ENCODE results near the gene DHRS3. TPM values are rescaled to one million over a fixed set of nuclear protein-coding genes. Genes with fewer than 3 reads are reported as not detected.

Gene DHRS3
- total and polyA plus RNA-seq, 2 of the 13 experiments (the other 11 are each of a cell fraction or from before 2014, with no cell fraction given) = 48.5 to 90.5 TPM

DNA sequence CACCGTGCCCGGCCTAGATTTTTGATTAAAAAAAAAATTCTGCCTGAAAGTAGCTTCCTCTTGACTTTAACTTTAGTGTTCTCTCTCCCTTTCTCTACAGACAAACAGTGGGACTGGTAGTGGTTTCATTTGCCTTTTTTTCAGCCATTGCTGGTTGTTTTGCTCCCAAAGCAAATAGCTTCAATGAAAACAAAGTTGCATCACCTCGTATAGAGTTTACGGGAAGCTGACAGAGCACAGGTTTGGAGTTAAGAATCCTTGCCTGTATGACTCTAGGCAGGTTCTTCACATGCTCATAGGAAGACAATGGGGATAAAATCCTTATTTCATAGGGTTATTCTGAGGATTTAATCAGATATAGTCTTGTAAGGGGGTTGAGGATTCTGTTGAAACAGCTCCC, 47.5 kb upstream of the DHRS3 start:
- no peak overlapping the region for H3K27ac ChIP-seq (ENCODE audit: extremely low read length, insufficient read depth, low read length)
- H3K79me2 ChIP-seq (ENCODE audit: insufficient read depth, low read length) = no peaks in the 10 kb centered on the region
- no peak for ATAC-seq
- ChIA-PET CTCF (ENCODE audit: low intra/inter-chr PET ratio, low total read pairs) (no interaction called here), POLR2A (no interaction called here)
- in situ Hi-C loops (cut with HindIII; ENCODE audit: extremely low pct_ligation_motif_present, low pct_unique_long_range_greater_than_20kb) (loop anchor here (25.0 kb wide), 1 partner anchor 553 kb away; no protein-coding TSS in a partner anchor), intact Hi-C loops (cut with micrococcal nuclease; ENCODE audit: unreplicated experiment) (no loop called here)
- H3K4me2 ChIP-seq (ENCODE audit: low read depth, low read length) = no peak overlapping the region
- peaks cover 2 to 5% of the 10 kb centered on the region in 2 experiments; a peak in 3 of 5 replicates for H3K27me3 ChIP-seq (ENCODE audit: control insufficient read depth in 1 of 2, insufficient read depth in 2 of 2, low read length in 2 of 2)
- no peak overlapping the region for H2AFZ ChIP-seq (ENCODE audit: low read length)
- H3K36me3 ChIP-seq (replicated peaks in 1 of 2; ENCODE audit: control insufficient read depth in 1 of 2, insufficient read depth in 2 of 2, low read length in 2 of 2) = no peaks in the 10 kb centered on the region
- WGBS (ENCODE audit: low lambda C conversion rate) = 32% methylated on average over 4 of the region's 4 CpGs
- peaks cover 10% of the 10 kb centered on the region; the same call in 1 of the 2 replicates for H3K9me3 ChIP-seq (ENCODE audit: low read length)
- no peaks in the 10 kb centered on the region for H4K20me1 ChIP-seq (ENCODE audit: insufficient read depth, low read length)
- FAIRE-seq = no peak
- H3K4me1 ChIP-seq (ENCODE audit: insufficient read depth, low read length) = no peaks in the 10 kb centered on the region
- H3K4me3 ChIP-seq (replicated peaks in 1 of 3; ENCODE audit: insufficient read depth in 1 of 3, low read depth in 2 of 3, low read length in 3 of 3) = no peak overlapping the region
- no TSS peak for BruUV-seq (replicated peaks)
- no peak overlapping the region for H3K9ac ChIP-seq (ENCODE audit: insufficient read depth, low read depth, low read length)
- no peak for DNase-seq (ENCODE audit: low spot score)
- TF ChIP-seq HHEX (CRISPR knock-in tag; IDR thresholded peaks at IDR 0.05) (no peak), SPEN (CRISPR knock-in tag; IDR thresholded peaks at IDR 0.05; ENCODE audit: low read depth) (no peak), GPBP1L1 (CRISPR knock-in tag; IDR thresholded peaks at IDR 0.05) (no peak), CEBPG (CRISPR knock-in tag; IDR thresholded peaks at IDR 0.05) (0 out of 2 replicates have a peak, but pooled peaks have one; percentile 7), SYNCRIP (IDR thresholded peaks at IDR 0.05; ENCODE audit: insufficient read depth, low read depth, low read length) (no peak), ZNF253 (CRISPR knock-in tag; IDR thresholded peaks at IDR 0.05; ENCODE audit: borderline replicate concordance) (no peak), ZNF30 (CRISPR knock-in tag; IDR thresholded peaks at IDR 0.05) (no peak), POLR2AphosphoS2 (IDR thresholded peaks at IDR 0.05; ENCODE audit: low read depth, low read length) (no peak), CEBPB (IDR thresholded peaks at IDR 0.05; ENCODE audit: borderline replicate concordance, low read depth, low read length) (peak; percentile 49), ARNT2 (CRISPR knock-in tag; IDR thresholded peaks at IDR 0.05; ENCODE audit: low read depth) (no peak), SAP130 (CRISPR knock-in tag; IDR thresholded peaks at IDR 0.05; ENCODE audit: low read depth) (no peak), SRF (IDR thresholded peaks at IDR 0.05; ENCODE audit: low read depth, low read length) (no peak), ATF4 (CRISPR knock-in tag; IDR thresholded peaks at IDR 0.05) (0 out of 4 replicates have a peak, but pooled peaks of 1 of the 2 experiments have one; percentile 31)
- TF ChIP-seq, protein P1, sequence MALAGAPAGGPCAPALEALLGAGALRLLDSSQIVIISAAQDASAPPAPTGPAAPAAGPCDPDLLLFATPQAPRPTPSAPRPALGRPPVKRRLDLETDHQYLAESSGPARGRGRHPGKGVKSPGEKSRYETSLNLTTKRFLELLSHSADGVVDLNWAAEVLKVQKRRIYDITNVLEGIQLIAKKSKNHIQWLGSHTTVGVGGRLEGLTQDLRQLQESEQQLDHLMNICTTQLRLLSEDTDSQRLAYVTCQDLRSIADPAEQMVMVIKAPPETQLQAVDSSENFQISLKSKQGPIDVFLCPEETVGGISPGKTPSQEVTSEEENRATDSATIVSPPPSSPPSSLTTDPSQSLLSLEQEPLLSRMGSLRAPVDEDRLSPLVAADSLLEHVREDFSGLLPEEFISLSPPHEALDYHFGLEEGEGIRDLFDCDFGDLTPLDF (CRISPR knock-in tag; IDR thresholded peaks at IDR 0.05) = no peak
- TF ChIP-seq, protein P2, sequence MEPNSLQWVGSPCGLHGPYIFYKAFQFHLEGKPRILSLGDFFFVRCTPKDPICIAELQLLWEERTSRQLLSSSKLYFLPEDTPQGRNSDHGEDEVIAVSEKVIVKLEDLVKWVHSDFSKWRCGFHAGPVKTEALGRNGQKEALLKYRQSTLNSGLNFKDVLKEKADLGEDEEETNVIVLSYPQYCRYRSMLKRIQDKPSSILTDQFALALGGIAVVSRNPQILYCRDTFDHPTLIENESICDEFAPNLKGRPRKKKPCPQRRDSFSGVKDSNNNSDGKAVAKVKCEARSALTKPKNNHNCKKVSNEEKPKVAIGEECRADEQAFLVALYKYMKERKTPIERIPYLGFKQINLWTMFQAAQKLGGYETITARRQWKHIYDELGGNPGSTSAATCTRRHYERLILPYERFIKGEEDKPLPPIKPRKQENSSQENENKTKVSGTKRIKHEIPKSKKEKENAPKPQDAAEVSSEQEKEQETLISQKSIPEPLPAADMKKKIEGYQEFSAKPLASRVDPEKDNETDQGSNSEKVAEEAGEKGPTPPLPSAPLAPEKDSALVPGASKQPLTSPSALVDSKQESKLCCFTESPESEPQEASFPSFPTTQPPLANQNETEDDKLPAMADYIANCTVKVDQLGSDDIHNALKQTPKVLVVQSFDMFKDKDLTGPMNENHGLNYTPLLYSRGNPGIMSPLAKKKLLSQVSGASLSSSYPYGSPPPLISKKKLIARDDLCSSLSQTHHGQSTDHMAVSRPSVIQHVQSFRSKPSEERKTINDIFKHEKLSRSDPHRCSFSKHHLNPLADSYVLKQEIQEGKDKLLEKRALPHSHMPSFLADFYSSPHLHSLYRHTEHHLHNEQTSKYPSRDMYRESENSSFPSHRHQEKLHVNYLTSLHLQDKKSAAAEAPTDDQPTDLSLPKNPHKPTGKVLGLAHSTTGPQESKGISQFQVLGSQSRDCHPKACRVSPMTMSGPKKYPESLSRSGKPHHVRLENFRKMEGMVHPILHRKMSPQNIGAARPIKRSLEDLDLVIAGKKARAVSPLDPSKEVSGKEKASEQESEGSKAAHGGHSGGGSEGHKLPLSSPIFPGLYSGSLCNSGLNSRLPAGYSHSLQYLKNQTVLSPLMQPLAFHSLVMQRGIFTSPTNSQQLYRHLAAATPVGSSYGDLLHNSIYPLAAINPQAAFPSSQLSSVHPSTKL (CRISPR knock-in tag; IDR thresholded peaks at IDR 0.05) = no peak
- TF ChIP-seq, protein P3, sequence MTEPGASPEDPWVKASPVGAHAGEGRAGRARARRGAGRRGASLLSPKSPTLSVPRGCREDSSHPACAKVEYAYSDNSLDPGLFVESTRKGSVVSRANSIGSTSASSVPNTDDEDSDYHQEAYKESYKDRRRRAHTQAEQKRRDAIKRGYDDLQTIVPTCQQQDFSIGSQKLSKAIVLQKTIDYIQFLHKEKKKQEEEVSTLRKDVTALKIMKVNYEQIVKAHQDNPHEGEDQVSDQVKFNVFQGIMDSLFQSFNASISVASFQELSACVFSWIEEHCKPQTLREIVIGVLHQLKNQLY (CRISPR knock-in tag; IDR thresholded peaks at IDR 0.05) = no peak
- TF ChIP-seq, protein P4, sequence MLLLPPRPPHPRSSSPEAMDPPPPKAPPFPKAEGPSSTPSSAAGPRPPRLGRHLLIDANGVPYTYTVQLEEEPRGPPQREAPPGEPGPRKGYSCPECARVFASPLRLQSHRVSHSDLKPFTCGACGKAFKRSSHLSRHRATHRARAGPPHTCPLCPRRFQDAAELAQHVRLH (CRISPR knock-in tag; IDR thresholded peaks at IDR 0.05; ENCODE audit: borderline replicate concordance, low read depth) = no peak
